Measurements from ENCODE around the gene NCR1.

GRCh38 chr19:54947381-54947780 lies 41.4 kb downstream of the NCR1 start, which contains the start of gene NLRP7:
- TF ChIP-seq EP300 (IDR thresholded peaks at IDR 0.05) (no peak), REST (IDR thresholded peaks at IDR 0.05) (no peak), RAD21 (conservative IDR thresholded peaks at IDR 0.05 in 1 of 2, IDR thresholded peaks at IDR 0.05 in 1 of 2) (no peak), POLR2A (IDR thresholded peaks at IDR 0.05; ENCODE audit: low read length) (no peak), CTCF (IDR thresholded peaks at IDR 0.05) (no peak), MAFK (IDR thresholded peaks at IDR 0.05; ENCODE audit: partially characterized antibody) (no peak), KDM1A (IDR thresholded peaks at IDR 0.05; ENCODE audit: low read depth) (no peak), RNF2 (IDR thresholded peaks at IDR 0.05; ENCODE audit: borderline replicate concordance, low read depth) (no peak), SMC3 (IDR thresholded peaks at IDR 0.05) (no peak)
- TF ChIP-seq, protein P1, sequence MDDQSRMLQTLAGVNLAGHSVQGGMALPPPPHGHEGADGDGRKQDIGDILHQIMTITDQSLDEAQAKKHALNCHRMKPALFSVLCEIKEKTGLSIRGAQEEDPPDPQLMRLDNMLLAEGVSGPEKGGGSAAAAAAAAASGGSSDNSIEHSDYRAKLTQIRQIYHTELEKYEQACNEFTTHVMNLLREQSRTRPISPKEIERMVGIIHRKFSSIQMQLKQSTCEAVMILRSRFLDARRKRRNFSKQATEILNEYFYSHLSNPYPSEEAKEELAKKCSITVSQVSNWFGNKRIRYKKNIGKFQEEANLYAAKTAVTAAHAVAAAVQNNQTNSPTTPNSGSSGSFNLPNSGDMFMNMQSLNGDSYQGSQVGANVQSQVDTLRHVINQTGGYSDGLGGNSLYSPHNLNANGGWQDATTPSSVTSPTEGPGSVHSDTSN (IDR thresholded peaks at IDR 0.05) = no peak

All from A549 (cell line).